Activated T-cell treated with anti-CD3 and anti-CD28 coated beads, Interleukin-2, amount 50 U/mL, for 4 hours (primary cell): Measurements from ENCODE around the gene C4orf54. TPM values are rescaled to one million over a fixed set of nuclear protein-coding genes. Genes with fewer than 3 reads are reported as not detected.

Experiments used
- ATAC-seq, 2 donors: fragments of 200-7000 bp; cut with Tn5 transposase; one replicate each; pipeline ENCODE4 v1.10.0; 2021
- DNase-seq: peaks from one replicate; pipeline ENCODE4 v3.0.0-alpha.2; 2020
- H3K27me3 Mint-ChIP-seq: one replicate; pipeline ENCODE4 v1.8.0; 2021; ENCODE audit warnings: low read depth, mixed read lengths
- H3K36me3 Mint-ChIP-seq: one replicate; pipeline ENCODE4 v1.8.0; 2022; ENCODE audit warnings: mixed read lengths; ENCODE audit not compliant: insufficient read depth
- H3K4me1 Mint-ChIP-seq: one replicate; pipeline ENCODE4 v1.8.0; 2021; ENCODE audit warnings: low read depth, mixed read lengths
- H3K4me3 Mint-ChIP-seq: one replicate; pipeline ENCODE4 v1.8.0; 2021; ENCODE audit warnings: mild to moderate bottlenecking, moderate library complexity, mixed read lengths
- H3K9me3 Mint-ChIP-seq: one replicate; pipeline ENCODE4 v1.8.0; 2021; ENCODE audit warnings: mixed read lengths
- total RNA-seq, 3 donors: library from RNA; stranded (reverse); gene quantifications; one replicate each; pipeline ENCODE4 v1.2.1, GENCODE V29; 2021

Gene C4orf54
- total RNA-seq, 3 donors from 2014 or later, result not detected

- Mint-ChIP-seq H3K4me3 (no peak overlapping the region), H3K27me3 (peaks cover 20% of the 10 kb centered on the region)
- ATAC-seq, result no peak
These were observed 8.4 kb upstream of the C4orf54 start for GRCh38 chr4:99665983-99666382.

GRCh38 chr4:99664716-99665115 lies 7.1 kb upstream of the C4orf54 start:
- Mint-ChIP-seq H3K36me3 (no peaks in the 10 kb centered on the region), H3K4me1 (no peaks in the 10 kb centered on the region), H3K9me3 (no peaks in the 10 kb centered on the region), H3K27me3 (peaks cover 16% of the 10 kb centered on the region), H3K4me3 (no peak overlapping the region)
- ATAC-seq (no peak), DNase-seq (no peak)

More at GRCh38 chr4:99665983-99666382, 8.4 kb upstream of the C4orf54 start:
- H3K36me3 Mint-ChIP-seq, result no peaks in the 10 kb centered on the region
- no peaks in the 10 kb centered on the region for H3K9me3 Mint-ChIP-seq
- H3K4me1 Mint-ChIP-seq, result no peaks in the 10 kb centered on the region
- no peak for DNase-seq

GRCh38 chr4:99661907-99662306 lies 4.3 kb upstream of the C4orf54 start:
- DNase-seq, result no peak
- H3K36me3 Mint-ChIP-seq, result no peaks in the 10 kb centered on the region
- H3K4me1 Mint-ChIP-seq, result no peaks in the 10 kb centered on the region
- peaks cover 13% of the 10 kb centered on the region for H3K27me3 Mint-ChIP-seq
- no peaks in the 10 kb centered on the region for H3K9me3 Mint-ChIP-seq
- no peak overlapping the region for H3K4me3 Mint-ChIP-seq
- no peak for ATAC-seq

- Mint-ChIP-seq H3K9me3 (no peaks in the 10 kb centered on the region), H3K27me3 (peaks cover 15% of the 10 kb centered on the region), H3K4me3 (no peak overlapping the region), H3K36me3 (no peaks in the 10 kb centered on the region), H3K4me1 (no peaks in the 10 kb centered on the region)
- ATAC-seq, result no peak
- no peak for DNase-seq
These were observed 1.0 kb upstream of the C4orf54 start for GRCh38 chr4:99658666-99659065.

GRCh38 chr4:99655308-99656081 lies 2.1 kb downstream of the C4orf54 start:
- H3K9me3 Mint-ChIP-seq, result no peaks in the 10 kb centered on the region
- no peak for DNase-seq
- ATAC-seq, result no peak
- H3K27me3 Mint-ChIP-seq, result peaks cover 4% of the 10 kb centered on the region
- no peaks in the 10 kb centered on the region for H3K4me1 Mint-ChIP-seq
- no peak overlapping the region for H3K4me3 Mint-ChIP-seq
- no peaks in the 10 kb centered on the region for H3K36me3 Mint-ChIP-seq

- ATAC-seq (no peak), DNase-seq (no peak)
These were observed 3.3 kb downstream of the C4orf54 start for GRCh38 chr4:99654361-99654761.

GRCh38 chr4:99653916-99654315 lies 3.7 kb downstream of the C4orf54 start:
- ATAC-seq, result no peak
- H3K9me3 Mint-ChIP-seq, result no peaks in the 10 kb centered on the region
- DNase-seq, result no peak
- peaks cover 4% of the 10 kb centered on the region for H3K27me3 Mint-ChIP-seq
- H3K4me1 Mint-ChIP-seq, result no peaks in the 10 kb centered on the region
- H3K36me3 Mint-ChIP-seq, result no peaks in the 10 kb centered on the region
- H3K4me3 Mint-ChIP-seq, result no peak overlapping the region

More at GRCh38 chr4:99654361-99654761, 3.3 kb downstream of the C4orf54 start:
- H3K4me1 Mint-ChIP-seq, result no peaks in the 10 kb centered on the region
- H3K27me3 Mint-ChIP-seq, result peaks cover 4% of the 10 kb centered on the region
- H3K4me3 Mint-ChIP-seq, result no peak overlapping the region
- no peaks in the 10 kb centered on the region for H3K9me3 Mint-ChIP-seq
- no peaks in the 10 kb centered on the region for H3K36me3 Mint-ChIP-seq

GRCh38 chr4:99652596-99653436 lies 4.8 kb downstream of the C4orf54 start:
- no peaks in the 10 kb centered on the region for H3K9me3 Mint-ChIP-seq
- ATAC-seq (no peak), DNase-seq (no peak)
- no peaks in the 10 kb centered on the region for H3K36me3 Mint-ChIP-seq
- no peak overlapping the region for H3K4me3 Mint-ChIP-seq
- H3K4me1 Mint-ChIP-seq, result no peaks in the 10 kb centered on the region
- peaks cover 4% of the 10 kb centered on the region for H3K27me3 Mint-ChIP-seq

- Mint-ChIP-seq H3K4me1 (no peaks in the 10 kb centered on the region), H3K4me3 (no peak overlapping the region), H3K9me3 (no peaks in the 10 kb centered on the region), H3K27me3 (peaks cover 4% of the 10 kb centered on the region), H3K36me3 (no peaks in the 10 kb centered on the region)
- ATAC-seq, result no peak
- DNase-seq, result no peak
These were observed 5.7 kb downstream of the C4orf54 start for GRCh38 chr4:99651811-99652485.

- H3K4me1 Mint-ChIP-seq, result no peaks in the 10 kb centered on the region
- DNase-seq (no peak), ATAC-seq (no peak)
- H3K9me3 Mint-ChIP-seq, result no peaks in the 10 kb centered on the region
- H3K27me3 Mint-ChIP-seq, result peaks cover 4% of the 10 kb centered on the region
- no peak overlapping the region for H3K4me3 Mint-ChIP-seq
- no peaks in the 10 kb centered on the region for H3K36me3 Mint-ChIP-seq
These were observed 6.4 kb downstream of the C4orf54 start for GRCh38 chr4:99651016-99651769.

GRCh38 chr4:99649778-99650177 lies 7.8 kb downstream of the C4orf54 start:
- Mint-ChIP-seq H3K36me3 (no peaks in the 10 kb centered on the region), H3K27me3 (no peaks in the 10 kb centered on the region), H3K4me3 (no peak overlapping the region), H3K9me3 (no peaks in the 10 kb centered on the region), H3K4me1 (no peaks in the 10 kb centered on the region)
- DNase-seq (no peak), ATAC-seq (no peak)

GRCh38 chr4:99649208-99649607 lies 8.4 kb downstream of the C4orf54 start:
- Mint-ChIP-seq H3K36me3 (no peaks in the 10 kb centered on the region), H3K4me1 (no peaks in the 10 kb centered on the region), H3K4me3 (no peak overlapping the region), H3K27me3 (no peaks in the 10 kb centered on the region), H3K9me3 (no peaks in the 10 kb centered on the region)
- ATAC-seq (no peak), DNase-seq (no peak)

GRCh38 chr4:99648321-99648720 lies 9.3 kb downstream of the C4orf54 start:
- H3K27me3 Mint-ChIP-seq, result no peaks in the 10 kb centered on the region
- DNase-seq, result no peak
- no peaks in the 10 kb centered on the region for H3K4me1 Mint-ChIP-seq
- no peak overlapping the region for H3K4me3 Mint-ChIP-seq
- no peaks in the 10 kb centered on the region for H3K9me3 Mint-ChIP-seq
- no peak for ATAC-seq
- H3K36me3 Mint-ChIP-seq, result no peaks in the 10 kb centered on the region

GRCh38 chr4:99647071-99647470 lies 10.6 kb downstream of the C4orf54 start:
- Mint-ChIP-seq H3K4me1 (no peaks in the 10 kb centered on the region), H3K4me3 (no peak overlapping the region), H3K27me3 (no peaks in the 10 kb centered on the region), H3K36me3 (no peaks in the 10 kb centered on the region), H3K9me3 (no peaks in the 10 kb centered on the region)
- ATAC-seq, result no peak
- no peak for DNase-seq
